H1 (cell line): ENCODE results near the gene SCNN1B. TPM values are rescaled to one million over a fixed set of nuclear protein-coding genes. Genes with fewer than 3 reads are reported as not detected.

Experiments used
- CTCF ChIA-PET: fragments of 300-600 bp; sonication (Branson Sonifier 250); formaldehyde crosslinking; loops from one replicate; lab custom pipeline; 2021; ENCODE audit not compliant: partially characterized antibody; lab: Charles Lee
- POLR2A ChIA-PET: fragments of 300-600 bp; sonication (Branson Sonifier 250); formaldehyde crosslinking; loops from one replicate; lab custom pipeline; 2021; ENCODE audit warnings: inconsistent platforms; ENCODE audit not compliant: partially characterized antibody; lab: Charles Lee
- DNase-seq, 2 experiments: peaks; one replicate each; pipeline versions ENCODE4 v3.0.0 to v3.0.0-alpha.2; 2010 to 2022; ENCODE audit warnings: low spot score in 2 of 2, low read depth in 1 of 2, mixed read lengths in 1 of 2
- FAIRE-seq: peaks from 2 replicates; lab custom pipeline; 2011; peaks lifted over from hg19 to GRCh38; lab: Jason Lieb, UNC
- H2AFZ ChIP-seq: 2 replicates; pipeline ENCODE4 v1.8.1; 2012; ENCODE audit warnings: low read length, inconsistent platforms
- H2AK5ac ChIP-seq: 2 replicates; pipeline ENCODE4 v1.6.1; 2013; ENCODE audit warnings: low read depth, low read length
- H2BK120ac ChIP-seq: replicated peaks from 2 replicates; pipeline ENCODE3; 2013; ENCODE audit warnings: low read depth, low read length, inconsistent platforms
- H2BK12ac ChIP-seq: 2 replicates; pipeline ENCODE4 v1.6.1; 2013; ENCODE audit warnings: low read depth, low read length
- H2BK15ac ChIP-seq: 2 replicates; pipeline ENCODE4 v1.6.1; 2013; ENCODE audit warnings: low read length
- H2BK20ac ChIP-seq: 2 replicates; pipeline ENCODE4 v1.6.1; 2013; ENCODE audit warnings: low read length
- H2BK5ac ChIP-seq: 2 replicates; pipeline ENCODE4 v1.6.1; 2013; ENCODE audit warnings: low read depth, low read length
- H3K14ac ChIP-seq: 2 replicates; pipeline ENCODE4 v1.6.1; 2013; ENCODE audit warnings: inconsistent platforms; ENCODE audit not compliant: insufficient read length
- H3K18ac ChIP-seq: 2 replicates; pipeline ENCODE4 v1.6.1; 2013; ENCODE audit warnings: low read length; ENCODE audit errors: extremely low read depth
- H3K23ac ChIP-seq: 2 replicates; pipeline ENCODE4 v1.6.1; 2013; ENCODE audit warnings: inconsistent platforms; ENCODE audit not compliant: insufficient read length
- H3K23me2 ChIP-seq: 2 replicates; pipeline ENCODE4 v1.6.1; 2013; ENCODE audit warnings: low read depth, low read length
- H3K27ac ChIP-seq: 2 replicates; pipeline ENCODE4 v1.6.1; 2011; ENCODE audit warnings: low read depth, low read length, inconsistent platforms
- H3K27me3 ChIP-seq, 4 experiments: replicated peaks in 1 of 4; 1 replicate in 1 of 4; 2 replicates in 3 of 4; pipeline versions ENCODE4 v1.6.1 to v1.8.1; 2011 to 2013; ENCODE audit warnings: low read length in 3 of 4, mild to moderate bottlenecking in 3 of 4, inconsistent platforms in 2 of 4, mixed read lengths in 2 of 4, moderate library complexity in 1 of 4; ENCODE audit not compliant: control insufficient read depth in 3 of 4, insufficient read depth in 3 of 4; ENCODE audit errors: extremely low read depth in 1 of 4
- H3K36me3 ChIP-seq, 4 experiments: 2 replicates each; pipeline versions ENCODE4 v1.6.1 to v1.8.1; 2011 to 2013; ENCODE audit warnings: mild to moderate bottlenecking in 4 of 4, low read length in 3 of 4, moderate library complexity in 2 of 4, control low read depth in 1 of 4, inconsistent platforms in 1 of 4; ENCODE audit not compliant: insufficient read depth in 4 of 4, control insufficient read depth in 2 of 4
- H3K4ac ChIP-seq: replicated peaks from 2 replicates; pipeline ENCODE3; 2013; ENCODE audit warnings: low read length, low read depth, mixed read lengths, inconsistent platforms; ENCODE audit not compliant: insufficient read length
- H3K4me1 ChIP-seq, 4 experiments: replicated peaks in 1 of 4; 1 replicate in 1 of 4; 2 replicates in 3 of 4; pipeline versions ENCODE4 v1.6.1 to v1.8.1; 2011 to 2013; ENCODE audit warnings: low read length in 3 of 4, inconsistent platforms in 2 of 4, mixed read lengths in 1 of 4; ENCODE audit not compliant: insufficient read depth in 4 of 4, control insufficient read depth in 3 of 4
- H3K4me2 ChIP-seq, 2 experiments: 2 replicates each; pipeline versions ENCODE4 v1.6.1 to v1.8.1; 2011 to 2013; ENCODE audit warnings: low read depth in 2 of 2, low read length in 2 of 2, control low read depth in 1 of 2, inconsistent platforms in 1 of 2, mild to moderate bottlenecking in 1 of 2; ENCODE audit not compliant: insufficient read depth in 1 of 2
- H3K4me3 ChIP-seq, 4 experiments: fragments of 200-600, 300-600 bp in 1 of 4; sonication (generic), shearing (Covaris generic), sonication (Bioruptor Twin) in 1 of 4; 2 replicates each; pipeline versions ENCODE4 v1.5.1 to v1.8.1; 2011 to 2016; ENCODE audit warnings: low read length in 4 of 4, low read depth in 3 of 4, control low read depth in 2 of 4, inconsistent platforms in 2 of 4, mild to moderate bottlenecking in 2 of 4, mixed read lengths in 1 of 4, moderate library complexity in 1 of 4; ENCODE audit not compliant: insufficient read depth in 2 of 4; ENCODE audit errors: extremely low read depth in 1 of 4
- H3K56ac ChIP-seq: replicated peaks from 2 replicates; pipeline ENCODE3; 2013; ENCODE audit warnings: low read depth, mild to moderate bottlenecking, mixed read lengths, low read length, inconsistent platforms; ENCODE audit not compliant: insufficient read length
- H3K79me1 ChIP-seq: 2 replicates; pipeline ENCODE4 v1.6.1; 2013; ENCODE audit warnings: low read depth, low read length, control low read depth
- H3K79me2 ChIP-seq, 2 experiments: 2 replicates each; pipeline versions ENCODE4 v1.6.1 to v1.8.1; 2012 to 2013; ENCODE audit warnings: low read length in 2 of 2, mild to moderate bottlenecking in 2 of 2, inconsistent platforms in 1 of 2; ENCODE audit not compliant: insufficient read depth in 2 of 2, control insufficient read depth in 1 of 2
- H3K9ac ChIP-seq, 4 experiments: replicated peaks in 1 of 4; 1 replicate in 1 of 4; 2 replicates in 3 of 4; pipeline versions ENCODE4 v1.6.1 to v1.8.1; 2011 to 2013; ENCODE audit warnings: low read depth in 3 of 4, low read length in 3 of 4, control low read depth in 2 of 4, mild to moderate bottlenecking in 2 of 4, moderate library complexity in 2 of 4, inconsistent platforms in 1 of 4; ENCODE audit errors: extremely low read depth in 1 of 4
- H3K9me3 ChIP-seq, 2 experiments: 2 replicates each; pipeline versions ENCODE4 v1.6.1 to v1.8.1; 2012 to 2013; ENCODE audit warnings: mild to moderate bottlenecking in 2 of 2, moderate library complexity in 2 of 2, control low read depth in 1 of 2, inconsistent platforms in 1 of 2, low read depth in 1 of 2, low read length in 1 of 2, mixed read lengths in 1 of 2; ENCODE audit not compliant: insufficient read depth in 2 of 2
- H4K20me1 ChIP-seq, 2 experiments: replicated peaks in 1 of 2; 2 replicates each; pipeline versions ENCODE3 to v1.8.1; 2011 to 2013; ENCODE audit warnings: inconsistent platforms in 2 of 2, low read length in 2 of 2, mild to moderate bottlenecking in 1 of 2; ENCODE audit not compliant: insufficient read depth in 2 of 2, control insufficient read depth in 1 of 2
- H4K5ac ChIP-seq: 2 replicates; pipeline ENCODE4 v1.6.1; 2013; ENCODE audit warnings: low read length, low read depth, mixed read lengths, inconsistent platforms; ENCODE audit not compliant: insufficient read length
- H4K8ac ChIP-seq: 2 replicates; pipeline ENCODE4 v1.8.0; 2013; ENCODE audit warnings: mild to moderate bottlenecking, moderate library complexity, low read length, inconsistent platforms; ENCODE audit not compliant: insufficient read depth; ENCODE audit errors: extremely low read depth
- H4K91ac ChIP-seq: replicated peaks from 2 replicates; pipeline ENCODE3; 2013; ENCODE audit warnings: low read length, mixed read lengths, inconsistent platforms; ENCODE audit not compliant: insufficient read length
- E2F6 ChIP-seq: IDR thresholded peaks from 2 replicates; pipeline ENCODE4 v1.6.1; 2012; ENCODE audit warnings: inconsistent platforms
- POLR2AphosphoS5 ChIP-seq: IDR thresholded peaks from 2 replicates; pipeline ENCODE4 v1.6.1; 2011; ENCODE audit warnings: low read depth, low read length
- ZNF274 ChIP-seq: IDR thresholded peaks from 2 replicates; pipeline ENCODE4 v1.7.0; 2012; ENCODE audit warnings: low read length, borderline replicate concordance; ENCODE audit errors: extremely low read depth
- WGBS, 2 experiments: shearing (Covaris generic) in 1 of 2; methylation state at CpG; one replicate each; pipeline versions ENCODE4 v1.1.6 to v1.1.7; 2013 to 2015; ENCODE audit warnings: low lambda C conversion rate in 2 of 2, mixed read lengths in 2 of 2, inconsistent platforms in 1 of 2, low coverage in 1 of 2, missing lambda C conversion rate in 1 of 2; ENCODE audit not compliant: insufficient replicate concordance in 2 of 2, insufficient coverage in 1 of 2, insufficient read length in 1 of 2; ENCODE audit errors: extremely low coverage in 1 of 2, missing lambda C conversion rate in 1 of 2; 5-methylcytosine and 5-hydroxymethylcytosine counted together
- polyA plus RNA-seq, 7 experiments: library from polyadenylated mRNA; depleted of rRNA in 3 of 7; stranded (reverse) in 5 of 7; unstranded in 2 of 7; fragments of >200 nt in 5 of 7; fragments of 200-250 nt in 2 of 7; gene quantifications; 1 replicate in 5 of 7; 2 replicates in 1 of 7; 4 replicates in 1 of 7; pipeline versions ENCODE4 v1.2.1 to v1.2.3, GENCODE V29; 2011 to 2013; ENCODE audit warnings: missing spikeins in 2 of 7, mixed read lengths in 2 of 7
- total RNA-seq: library from RNA; stranded (reverse); fragmentation: NEBNext Ultra II Directional; extraction: Animal tissue kit (Norgen Biotek cat#: 25700); gene quantifications from 2 replicates; pipeline ENCODE4 v1.2.1, GENCODE V29; 2021

SCNN1B gene
- total and polyA plus RNA-seq, 2 of the 8 experiments (the other 6 are each of a cell fraction or from before 2014, with no cell fraction given) = 0.20 to 0.95 TPM

GRCh38 chr16:23257682-23258081 lies 44.4 kb upstream of the SCNN1B start:
- Histone ChIP-seq H3K23me2 (no peaks in the 10 kb centered on the region), H3K36me3 (no peaks in the 10 kb centered on the region), H4K5ac (no peak overlapping the region), H3K23ac (no peak overlapping the region), H4K20me1 (no peaks in the 10 kb centered on the region), H3K9ac (no peak overlapping the region), H2AFZ (no peak overlapping the region), H3K79me2 (no peaks in the 10 kb centered on the region), H2AK5ac (no peak overlapping the region), H3K27me3 (no peaks in the 10 kb centered on the region), H3K4me3 (no peak overlapping the region), H3K18ac (no peak overlapping the region), H3K14ac (no peak overlapping the region), H2BK20ac (no peak overlapping the region), H4K8ac (no peak overlapping the region), H3K56ac (no peak overlapping the region), H3K79me1 (no peaks in the 10 kb centered on the region), H2BK5ac (no peak overlapping the region), H3K4me2 (no peak overlapping the region), H3K9me3 (no peaks in the 10 kb centered on the region), H3K27ac (no peak overlapping the region), H2BK120ac (no peak overlapping the region), H3K4ac (no peak overlapping the region), H3K4me1 (no peaks in the 10 kb centered on the region), H2BK12ac (no peak overlapping the region), H2BK15ac (no peak overlapping the region), H4K91ac (no peak overlapping the region)
- CTCF ChIA-PET = interaction anchor here (0.5 to 0.6 kb wide), 2 partner anchors 831 to 1060 kb away, joined by 3 read pairs; no protein-coding TSS in a partner anchor
- POLR2A ChIA-PET = interaction anchor here (0.6 kb wide), 1 partner anchor 1200 kb away, joined by 3 read pairs; no protein-coding TSS in a partner anchor
- FAIRE-seq = no peak
- 75% methylated on average over 1 of the region's 1 CpG; no CpG with 5 or more reads in 1 of the 2 experiments for whole genome bisulfite sequencing, 2 experiments
- no peak for DNase-seq
- no peak for TF ChIP-seq E2F6
- no peak for TF ChIP-seq POLR2AphosphoS5
- TF ChIP-seq ZNF274 = no peak
